Measurements from ENCODE around the gene TMPRSS7. TPM values are rescaled to one million over a fixed set of nuclear protein-coding genes. Genes with fewer than 3 reads are reported as not detected.
"Not testable (repeated sequence)": the region's sequence is repeated elsewhere in the genome, so short reads cannot be mapped to it uniquely, and the experiment has no call there.

The TMPRSS7 gene
- total RNA-seq, 4 donors from 2014 or later, result not detected

- Histone ChIP-seq H3K4me1 (no peaks in the 10 kb centered on the region), H3K4me3 (no peak overlapping the region), H3K27ac (no peak overlapping the region), H3K36me3 (no peaks in the 10 kb centered on the region), H3K9me3 (no peaks in the 10 kb centered on the region), H3K27me3 (no peaks in the 10 kb centered on the region)
- TF ChIP-seq POLR2A (IDR thresholded peaks at IDR 0.05) (no peak), CTCF (IDR thresholded peaks at IDR 0.05) (no peak), POLR2AphosphoS5 (IDR thresholded peaks at IDR 0.05) (no peak), EP300 (IDR thresholded peaks at IDR 0.05) (no peak)
- 84 to 88% methylated on average over 4 to 5 of the region's 5 CpGs for WGBS, 2 donors (ENCODE audit: low coverage in 1 of 2)
- no peak for ATAC-seq
Measured at GRCh38 chr3:112030901-112031300, 3.6 kb upstream of the TMPRSS7 start.

GRCh38 chr3:112032098-112032731 lies 2.3 kb upstream of the TMPRSS7 start:
- no peak for ATAC-seq

GRCh38 chr3:112035241-112035640 lies 705 bp downstream of the TMPRSS7 start:
- no peak for ATAC-seq
- no peaks in the 10 kb centered on the region for H3K4me1 ChIP-seq
- H3K4me3 ChIP-seq, result no peak overlapping the region
- no peaks in the 10 kb centered on the region for H3K36me3 ChIP-seq
- 57 to 62% methylated on average over 3 of the region's 3 CpGs for WGBS, 2 donors (ENCODE audit: low coverage in 1 of 2)
- no peak overlapping the region for H3K27ac ChIP-seq
- TF ChIP-seq POLR2AphosphoS5 (IDR thresholded peaks at IDR 0.05) (no peak), CTCF (IDR thresholded peaks at IDR 0.05) (no peak), POLR2A (IDR thresholded peaks at IDR 0.05) (no peak), EP300 (IDR thresholded peaks at IDR 0.05) (no peak)
- H3K9me3 ChIP-seq, result peaks cover 0 to 3% (median 0%) of the 10 kb centered on the region in 3 donors
- H3K27me3 ChIP-seq, result no peaks in the 10 kb centered on the region

More at GRCh38 chr3:112032098-112032731, 2.3 kb upstream of the TMPRSS7 start:
- H3K27ac ChIP-seq, result no peak overlapping the region
- H3K36me3 ChIP-seq, result no peaks in the 10 kb centered on the region
- 76 to 78% methylated on average over 4 to 5 of the region's 5 CpGs for WGBS, 2 donors (ENCODE audit: low coverage in 1 of 2)
- no peak for TF ChIP-seq POLR2A (IDR thresholded peaks at IDR 0.05)
- TF ChIP-seq POLR2AphosphoS5 (IDR thresholded peaks at IDR 0.05), result no peak
- no peak for TF ChIP-seq CTCF (IDR thresholded peaks at IDR 0.05)
- TF ChIP-seq EP300 (IDR thresholded peaks at IDR 0.05), result no peak
- H3K9me3 ChIP-seq, result peaks cover 0 to 2% (median 0%) of the 10 kb centered on the region in 3 donors
- no peaks in the 10 kb centered on the region for H3K27me3 ChIP-seq
- H3K4me1 ChIP-seq, result no peaks in the 10 kb centered on the region
- H3K4me3 ChIP-seq, result no peak overlapping the region

GRCh38 chr3:112037194-112037593 lies 2.7 kb downstream of the TMPRSS7 start:
- not testable (repeated sequence) for H3K9me3 ChIP-seq, H3K4me1 ChIP-seq, ATAC-seq, H3K27ac ChIP-seq, H3K36me3 ChIP-seq, H3K27me3 ChIP-seq, H3K4me3 ChIP-seq
- WGBS, 2 donors (ENCODE audit: low coverage in 1 of 2), result 62 to 71% methylated on average over 3 to 4 of the region's 4 CpGs

GRCh38 chr3:112038863-112039262 lies 4.3 kb downstream of the TMPRSS7 start:
- ATAC-seq, result no peak
- no peaks in the 10 kb centered on the region for H3K27me3 ChIP-seq
- peaks cover 0 to 5% (median 0%) of the 10 kb centered on the region in 3 donors for H3K4me1 ChIP-seq
- H3K27ac ChIP-seq, result no peak overlapping the region
- no peak for TF ChIP-seq POLR2A (IDR thresholded peaks at IDR 0.05)
- no peak for TF ChIP-seq POLR2AphosphoS5 (IDR thresholded peaks at IDR 0.05)
- TF ChIP-seq CTCF (IDR thresholded peaks at IDR 0.05), result no peak
- TF ChIP-seq EP300 (IDR thresholded peaks at IDR 0.05), result no peak
- H3K4me3 ChIP-seq, result no peak overlapping the region
- peaks cover 0 to 3% (median 0%) of the 10 kb centered on the region in 3 donors for H3K9me3 ChIP-seq
- 52 to 78% methylated on average over 3 of the region's 3 CpGs for WGBS, 2 donors (ENCODE audit: low coverage in 1 of 2)
- no peaks in the 10 kb centered on the region for H3K36me3 ChIP-seq
